CD14-positive monocyte (primary cell): ENCODE results near the gene SNPH. TPM values are rescaled to one million over a fixed set of nuclear protein-coding genes. Genes with fewer than 3 reads are reported as not detected.

Source experiments
- DNase-seq, 3 donors: peaks; one replicate each; pipeline ENCODE4 v3.0.0-alpha.2; 2011 to 2022
- H2AFZ ChIP-seq: 2 replicates; pipeline ENCODE4 v1.6.0; 2012; ENCODE audit warnings: mild to moderate bottlenecking, low read depth, low read length, inconsistent platforms; ENCODE audit not compliant: insufficient read depth, poor library complexity, severe bottlenecking
- H3K27ac ChIP-seq, 2 donors: 1 replicate in 1 of 2; 2 replicates in 1 of 2; pipeline ENCODE4 v1.5.1; 2012 to 2013; ENCODE audit warnings: low read length in 2 of 2, control low read depth in 1 of 2, inconsistent platforms in 1 of 2, low read depth in 1 of 2, mild to moderate bottlenecking in 1 of 2
- H3K27me3 ChIP-seq, 2 donors: one replicate each; pipeline versions ENCODE4 v1.6.0 to v1.6.1; 2011 to 2013; ENCODE audit warnings: low read length in 2 of 2; ENCODE audit not compliant: control insufficient read depth in 2 of 2, insufficient read depth in 2 of 2
- H3K36me3 ChIP-seq, 2 donors: replicated peaks in 1 of 2; 1 replicate in 1 of 2; 2 replicates in 1 of 2; pipeline versions ENCODE4 v1.5.1 to v1.6.1; 2012 to 2013; ENCODE audit warnings: low read length in 2 of 2, control low read depth in 1 of 2, inconsistent platforms in 1 of 2, mild to moderate bottlenecking in 1 of 2; ENCODE audit not compliant: insufficient read depth in 2 of 2, control insufficient read depth in 1 of 2
- H3K4me1 ChIP-seq, 2 donors: 1 replicate in 1 of 2; 2 replicates in 1 of 2; pipeline versions ENCODE4 v1.5.1 to v1.6.1; 2012 to 2013; ENCODE audit warnings: low read length in 2 of 2, control low read depth in 1 of 2, inconsistent platforms in 1 of 2, mild to moderate bottlenecking in 1 of 2, moderate library complexity in 1 of 2; ENCODE audit not compliant: insufficient read depth in 2 of 2, control insufficient read depth in 1 of 2
- H3K4me2 ChIP-seq: replicated peaks from 2 replicates; pipeline ENCODE3; 2012; ENCODE audit warnings: low read length, moderate library complexity, mild to moderate bottlenecking; ENCODE audit not compliant: poor library complexity, severe bottlenecking; ENCODE audit errors: extremely low read depth
- H3K4me3 ChIP-seq, 3 experiments: fragments of 200-600 bp in 1 of 3; sonication (generic) in 1 of 3; replicated peaks in 1 of 3; 1 replicate in 2 of 3; 2 replicates in 1 of 3; pipeline ENCODE4 v1.5.1; 2011 to 2013; ENCODE audit warnings: low read length in 3 of 3, mild to moderate bottlenecking in 3 of 3, control low read depth in 2 of 3, low read depth in 2 of 3, inconsistent platforms in 1 of 3, moderate library complexity in 1 of 3
- H3K79me2 ChIP-seq: 2 replicates; pipeline ENCODE4 v1.6.0; 2012; ENCODE audit warnings: mild to moderate bottlenecking, control low read depth, inconsistent platforms, low read length, moderate library complexity; ENCODE audit not compliant: insufficient read depth
- H3K9ac ChIP-seq: 2 replicates; pipeline ENCODE4 v1.6.0; 2017; ENCODE audit warnings: low read length, mild to moderate bottlenecking; ENCODE audit not compliant: insufficient read depth, poor library complexity, severe bottlenecking
- H3K9me3 ChIP-seq, 2 donors: replicated peaks in 1 of 2; 1 replicate in 1 of 2; 2 replicates in 1 of 2; pipeline versions ENCODE4 v1.5.1 to v1.6.1; 2012 to 2013; ENCODE audit warnings: low read length in 2 of 2, control low read depth in 1 of 2; ENCODE audit not compliant: control insufficient read depth in 1 of 2, insufficient read depth in 1 of 2
- H4K20me1 ChIP-seq: 2 replicates; pipeline ENCODE4 v1.6.0; 2012; ENCODE audit warnings: mild to moderate bottlenecking, low read length, control low read depth, moderate library complexity; ENCODE audit not compliant: insufficient read depth
- H3K27ac Mint-ChIP-seq, 7 donors: one replicate each; pipeline ENCODE4 v1.8.0; 2020; ENCODE audit warnings: mild to moderate bottlenecking in 7 of 7, mixed read lengths in 7 of 7, moderate library complexity in 6 of 7, inconsistent platforms in 2 of 7
- H3K27me3 Mint-ChIP-seq, 3 donors: one replicate each; pipeline ENCODE4 v1.8.0; 2021 to 2022; ENCODE audit warnings: low read depth in 3 of 3, mild to moderate bottlenecking in 3 of 3, mixed read lengths in 3 of 3, moderate library complexity in 3 of 3, inconsistent platforms in 1 of 3
- H3K36me3 Mint-ChIP-seq, 2 donors: one replicate each; pipeline ENCODE4 v1.8.0; 2020; ENCODE audit warnings: mixed read lengths in 2 of 2, inconsistent platforms in 1 of 2, mild to moderate bottlenecking in 1 of 2
- H3K4me1 Mint-ChIP-seq: one replicate; pipeline ENCODE4 v1.8.0; 2020; ENCODE audit warnings: mild to moderate bottlenecking, mixed read lengths
- H3K4me3 Mint-ChIP-seq, 2 donors: one replicate each; pipeline ENCODE4 v1.8.0; 2020; ENCODE audit warnings: mild to moderate bottlenecking in 2 of 2, mixed read lengths in 2 of 2, moderate library complexity in 1 of 2
- H3K9me3 Mint-ChIP-seq, 7 donors: one replicate each; pipeline ENCODE4 v1.8.0; 2020 to 2022; ENCODE audit warnings: mixed read lengths in 7 of 7, mild to moderate bottlenecking in 6 of 7, moderate library complexity in 6 of 7, inconsistent platforms in 2 of 7
- CTCF ChIP-seq: fragments of 200-600 bp; IDR thresholded peaks from one replicate; pipeline ENCODE4 v1.8.0; 2022; ENCODE audit warnings: antibody characterized with exemption, mild to moderate bottlenecking
- WGBS: methylation state at CpG from one replicate; pipeline ENCODE4 v1.1.5; 2013; ENCODE audit warnings: missing lambda C conversion rate; ENCODE audit not compliant: insufficient coverage; 5-methylcytosine and 5-hydroxymethylcytosine counted together
- intact Hi-C, 2 donors: fragments of 100-400 bp; cut with micrococcal nuclease; formaldehyde crosslinking; loops; one replicate each; pipeline versions ENCODE4 v1.15.0 to v1.15.1; 2023
- polyA plus RNA-seq, 3 donors: library from polyadenylated mRNA; depleted of rRNA in 1 of 3; unstranded in 2 of 3; stranded (reverse) in 1 of 3; fragments of 300-500 nt in 2 of 3; fragments of >200 nt in 1 of 3; fragmentation: Illumina TruSeq in 2 of 3; gene quantifications; 1 replicate in 2 of 3; 2 replicates in 1 of 3; pipeline ENCODE4 v1.2.3, GENCODE V29; 2012 to 2021

The SNPH gene
- polyA plus RNA-seq, 3 donors = 0.07 to 0.10 TPM; not detected in 1

GRCh38 chr20:1328680-1329330, 62.7 kb downstream of the SNPH start, which contains the start of gene SDCBP2:
Gene SDCBP2 (minus strand): TSS chr20:1329139. CDS start chr20:1320416, 8,723 bp downstream.
- Mint-ChIP-seq H3K9me3 (peaks cover 0 to 2% (median 0%) of the 10 kb centered on the region in 7 donors), H3K27ac (peak within 1 kb of the TSS in 6 of 7 donors; percentile 27 to 82 (median 60)), H3K27me3 (no peaks in the 10 kb centered on the region), H3K4me3 (no peak within 1 kb of the TSS), H3K4me1 (peaks cover 23% of the 10 kb centered on the region), H3K36me3 (peaks cover 22 to 28% of the 10 kb centered on the region in 2 donors)
- no peak for TF ChIP-seq CTCF
- no peaks in the 10 kb centered on the region for H3K36me3 ChIP-seq
- no peak within 1 kb of the TSS for H3K4me2 ChIP-seq
- H3K9ac ChIP-seq = no peak within 1 kb of the TSS
- 92% methylated on average over 5 of the region's 8 CpGs for WGBS
- DNase-seq = no peak
- intact Hi-C loops = loop anchor here (5.0 kb wide), 1 partner anchor 48 kb away; no protein-coding TSS in a partner anchor
- no peaks in the 10 kb centered on the region for H3K9me3 ChIP-seq
- H3K27ac ChIP-seq = peak within 1 kb of the TSS in 1 of 2 donors; percentile 7
- peaks cover 18% of the 10 kb centered on the region for H4K20me1 ChIP-seq
- H2AFZ ChIP-seq = no peak within 1 kb of the TSS
- peaks cover 47% of the 10 kb centered on the region for H3K79me2 ChIP-seq
- H3K4me3 ChIP-seq = no peak within 1 kb of the TSS
- no peaks in the 10 kb centered on the region for H3K27me3 ChIP-seq
- H3K4me1 ChIP-seq = peaks cover 16 to 30% of the 10 kb centered on the region in 2 donors

DNA sequence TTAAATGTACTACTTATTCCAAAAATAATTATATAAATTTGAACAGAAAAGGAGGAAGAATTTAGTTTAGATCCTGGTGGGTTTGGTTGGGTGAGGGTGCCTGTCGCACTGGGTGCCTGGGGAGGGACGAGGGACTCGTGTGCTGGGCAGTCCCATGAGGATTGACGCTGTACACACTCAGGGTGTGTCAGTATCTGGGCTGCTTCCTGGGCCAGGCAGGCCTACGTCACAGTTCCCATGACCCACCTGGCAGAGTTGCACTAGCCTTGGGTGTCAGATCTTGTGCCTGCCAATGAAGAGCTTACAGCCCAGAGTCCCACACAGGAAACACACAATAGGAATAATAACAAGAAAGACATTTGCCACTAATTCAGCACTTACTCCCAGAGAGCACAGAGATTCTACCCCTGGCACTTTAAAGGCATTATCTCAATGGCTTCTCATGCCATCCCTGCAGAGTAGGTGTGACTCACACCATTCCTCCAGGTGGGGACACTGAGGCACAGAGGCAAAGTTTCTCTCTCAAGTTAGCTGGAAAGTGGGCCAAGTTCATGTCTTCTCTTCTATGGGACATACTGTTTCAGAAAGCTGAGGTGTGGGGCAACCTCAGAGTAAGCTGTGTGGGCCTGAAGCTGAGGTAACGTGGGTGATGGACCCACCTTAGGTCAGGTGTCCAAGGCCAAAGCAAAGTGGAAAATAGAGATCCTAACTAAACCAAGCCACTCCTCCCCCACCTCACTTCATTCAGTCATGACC, 64.2 kb downstream of the SNPH start:
- Mint-ChIP-seq H3K4me3 (no peak overlapping the region), H3K27me3 (no peaks in the 10 kb centered on the region), H3K27ac (peak overlapping the region in 2 of 7 donors; percentile 49 to 51), H3K4me1 (peaks cover 31% of the 10 kb centered on the region), H3K36me3 (peaks cover 22 to 28% of the 10 kb centered on the region in 2 donors), H3K9me3 (peaks cover 0 to 2% (median 0%) of the 10 kb centered on the region in 7 donors)
- no peak overlapping the region for H3K27ac ChIP-seq
- H2AFZ ChIP-seq = no peak overlapping the region
- WGBS = 97% methylated on average over 5 of the region's 6 CpGs
- H3K4me3 ChIP-seq = no peak overlapping the region
- H4K20me1 ChIP-seq = peaks cover 29% of the 10 kb centered on the region
- H3K4me1 ChIP-seq = peaks cover 15 to 27% of the 10 kb centered on the region in 2 donors
- H3K79me2 ChIP-seq = peaks cover 47% of the 10 kb centered on the region
- intact Hi-C loops = loop anchor here in 1 of 2 donors (10.0 kb wide), 1 partner anchor 1135 kb away; no protein-coding TSS in a partner anchor
- no peaks in the 10 kb centered on the region for H3K36me3 ChIP-seq
- H3K27me3 ChIP-seq = no peaks in the 10 kb centered on the region
- no peak for DNase-seq
- H3K9ac ChIP-seq = no peak overlapping the region
- no peak for TF ChIP-seq CTCF
- H3K4me2 ChIP-seq = no peak overlapping the region
- H3K9me3 ChIP-seq = no peaks in the 10 kb centered on the region
